ENCODE results near the gene CTSF. TPM values are rescaled to one million over a fixed set of nuclear protein-coding genes. Genes with fewer than 3 reads are reported as not detected.

CTSF gene
- total RNA-seq, 1 experiment from 2014 or later = 0.34 TPM

GRCh38 chr11:66579017-66579606 lies 10.7 kb upstream of the CTSF start:
- 0 out of 4 replicates have a peak, but pooled peaks cover 0 to 3% of the 10 kb centered on the region in 2 experiments for H3K9me3 ChIP-seq (ENCODE audit: control insufficient read depth in 1 of 2, insufficient read depth in 1 of 2, low read depth in 1 of 2, low read length in 2 of 2)
- no peaks in the 10 kb centered on the region for H3K36me3 ChIP-seq (ENCODE audit: control insufficient read depth in 1 of 2, insufficient read depth in 2 of 2, low read length in 2 of 2)
- H3K4me2 ChIP-seq (ENCODE audit: low read length) = no peak overlapping the region
- no peaks in the 10 kb centered on the region for H3K79me2 ChIP-seq (ENCODE audit: insufficient read depth, low read length)
- H3K27ac ChIP-seq (ENCODE audit: low read depth, low read length) = no peak overlapping the region
- intact Hi-C loops (cut with micrococcal nuclease) = loop anchor here (1.0 to 5.0 kb wide), 2 partner anchors 99 to 253 kb away; no protein-coding TSS in a partner anchor
- BruUV-seq (replicated peaks) = no TSS peak
- peak overlapping the region; percentile 65 for H2AFZ ChIP-seq (ENCODE audit: low read depth, low read length, poor library complexity, severe bottlenecking)
- no peak overlapping the region for H3K4me3 ChIP-seq (replicated peaks in 1 of 2; ENCODE audit: low read depth in 1 of 2, low read length in 2 of 2)
- no peaks in the 10 kb centered on the region for H3K9me2 ChIP-seq (ENCODE audit: insufficient read depth)
- peak; percentile 97 for ATAC-seq
- TF ChIP-seq CBX3 (IDR thresholded peaks at IDR 0.05; ENCODE audit: low read depth) = no peak
- TF ChIP-seq CTCF (IDR thresholded peaks at IDR 0.05 in 2 of 3, conservative IDR thresholded peaks at IDR 0.05 in 1 of 3; ENCODE audit: borderline replicate concordance in 1 of 3, insufficient read depth in 1 of 3, low read depth in 2 of 3, low read length in 2 of 3) = peak; percentile 54 to 85 (median 80); a peak in 5 of 6 replicates
- peak; percentile 74 for TF ChIP-seq EGR1 (IDR thresholded peaks at IDR 0.05; ENCODE audit: low read depth)
- TF ChIP-seq FOSL1 (IDR thresholded peaks at IDR 0.05; ENCODE audit: low read depth) = no peak
- TF ChIP-seq RAD21 (IDR thresholded peaks at IDR 0.05; ENCODE audit: low read depth) = peak; percentile 75
- H3K4me1 ChIP-seq (ENCODE audit: control insufficient read depth in 1 of 2, insufficient read depth in 2 of 2, low read length in 2 of 2) = 0 out of 4 replicates have a peak, but pooled peaks cover 0 to 3% of the 10 kb centered on the region in 2 experiments
- peak; percentile 31 for DNase-seq (ENCODE audit: low read depth, low spot score)
- ChIA-PET RAD21 (ENCODE audit: low non-redundant PET in 1 of 2, low total read pairs in 2 of 2, uncharacterized antibody in 2 of 2, unreplicated experiment in 2 of 2) (no interaction called here), CTCF (interaction anchor here (2.3 kb wide), 1 partner anchor 99 kb away, joined by 12 read pairs; the partner anchor contains the start of gene RBM4B), POLR2A (no interaction called here)
- H4K20me1 ChIP-seq (ENCODE audit: insufficient read depth) = no peaks in the 10 kb centered on the region
- no peak overlapping the region for H3K9ac ChIP-seq (ENCODE audit: low read length)
- no peaks in the 10 kb centered on the region for H3K27me3 ChIP-seq (ENCODE audit: insufficient read depth, low read length)

- H3K4me3 ChIP-seq (replicated peaks in 1 of 2; ENCODE audit: low read depth in 1 of 2, low read length in 2 of 2) = no peak overlapping the region
- ChIA-PET RAD21 (ENCODE audit: low non-redundant PET in 1 of 2, low total read pairs in 2 of 2, uncharacterized antibody in 2 of 2, unreplicated experiment in 2 of 2) (no interaction called here), CTCF (interaction anchor here (0.7 kb wide), 1 partner anchor 21 kb away, joined by 4 read pairs; no protein-coding TSS in a partner anchor), POLR2A (no interaction called here)
- H3K4me1 ChIP-seq (ENCODE audit: control insufficient read depth in 1 of 2, insufficient read depth in 2 of 2, low read length in 2 of 2) = no peaks in the 10 kb centered on the region
- H3K9me3 ChIP-seq (ENCODE audit: control insufficient read depth in 1 of 2, insufficient read depth in 1 of 2, low read depth in 1 of 2, low read length in 2 of 2) = no peaks in the 10 kb centered on the region
- H4K20me1 ChIP-seq (ENCODE audit: insufficient read depth) = no peaks in the 10 kb centered on the region
- TF ChIP-seq ZFX (IDR thresholded peaks at IDR 0.05) (no peak), ATF3 (IDR thresholded peaks at IDR 0.05) (no peak), TCF7L2 (IDR thresholded peaks at IDR 0.05; ENCODE audit: borderline replicate concordance, extremely low read depth, insufficient read depth, insufficient read length) (no peak), FOSL1 (IDR thresholded peaks at IDR 0.05; ENCODE audit: low read depth) (no peak), ZNF274 (IDR thresholded peaks at IDR 0.05; ENCODE audit: low read depth, low read length) (no peak), ELF1 (IDR thresholded peaks at IDR 0.05; ENCODE audit: borderline replicate concordance, low read depth) (no peak), EGR1 (IDR thresholded peaks at IDR 0.05; ENCODE audit: low read depth) (no peak), CEBPB (IDR thresholded peaks at IDR 0.05; ENCODE audit: low read depth) (no peak), SIN3A (IDR thresholded peaks at IDR 0.05; ENCODE audit: low read depth) (no peak), CBX3 (IDR thresholded peaks at IDR 0.05; ENCODE audit: low read depth) (no peak), MAX (IDR thresholded peaks at IDR 0.05) (no peak)
- H2AFZ ChIP-seq (ENCODE audit: low read depth, low read length, poor library complexity, severe bottlenecking) = no peak overlapping the region
- no peak for DNase-seq (ENCODE audit: low read depth, low spot score)
- peaks cover 3% of the 10 kb centered on the region; the same call in 1 of the 2 replicates for H3K27me3 ChIP-seq (ENCODE audit: insufficient read depth, low read length)
- H3K36me3 ChIP-seq (ENCODE audit: control insufficient read depth in 1 of 2, insufficient read depth in 2 of 2, low read length in 2 of 2) = no peaks in the 10 kb centered on the region
- no peak overlapping the region for H3K4me2 ChIP-seq (ENCODE audit: low read length)
- no TSS peak for BruUV-seq (replicated peaks)
- no peaks in the 10 kb centered on the region for H3K9me2 ChIP-seq (ENCODE audit: insufficient read depth)
- ATAC-seq = no peak
- no peak overlapping the region for H3K9ac ChIP-seq (ENCODE audit: low read length)
- no peaks in the 10 kb centered on the region for H3K79me2 ChIP-seq (ENCODE audit: insufficient read depth, low read length)
- H3K27ac ChIP-seq (ENCODE audit: low read depth, low read length) = no peak overlapping the region
- intact Hi-C loops (cut with micrococcal nuclease) = no loop called here
Observed at GRCh38 chr11:66570850-66571180, 2.4 kb upstream of the CTSF start.

All from HCT116 (cell line).